NCI-H1930 (cell line): ENCODE measurements around the gene PTPRN2.
A peak's percentile ranks its signal among the peaks of the same experiment; 100 is the strongest.
"Not testable (repeated sequence)": the region's sequence is repeated elsewhere in the genome, so short reads cannot be mapped to it uniquely, and the experiment has no call there.

Experiments used
- DNase-seq, 2 experiments: peaks; one replicate each; lab custom pipeline; 2025; lab: John Stamatoyannopoulos, UW

Gene PTPRN2

GRCh38 chr7:158419238-158419785, 168.3 kb downstream of the PTPRN2 start:
- no peak for DNase-seq

- not testable (repeated sequence) for DNase-seq
Measured at GRCh38 chr7:158418395-158418794, 169.2 kb downstream of the PTPRN2 start.

GRCh38 chr7:158416283-158416933, 171.2 kb downstream of the PTPRN2 start:
- no peak for DNase-seq

DNA sequence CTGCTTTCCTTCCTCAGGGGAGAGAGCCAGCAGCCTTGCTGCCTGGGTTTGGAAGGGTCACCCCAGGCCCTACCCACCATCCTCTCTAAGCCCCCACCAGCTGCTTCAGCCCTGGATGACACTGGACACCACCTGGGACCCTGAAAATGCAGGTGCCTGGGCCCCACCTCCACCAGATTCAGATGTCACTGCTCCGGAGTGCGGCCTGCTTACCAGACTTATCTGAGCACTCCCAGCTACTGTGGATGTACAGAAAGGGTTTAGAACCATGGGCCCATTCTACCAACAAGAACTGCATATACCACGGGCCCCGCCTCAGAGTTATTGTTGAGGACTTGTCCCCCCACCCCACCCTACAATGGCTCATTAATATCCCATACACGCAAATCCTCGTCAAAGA, 172.3 kb downstream of the PTPRN2 start:
- no peak for DNase-seq

GRCh38 chr7:158414486-158414961, 173.1 kb downstream of the PTPRN2 start:
- no peak for DNase-seq

- no peak for DNase-seq
Measured at GRCh38 chr7:158414002-158414401, 173.6 kb downstream of the PTPRN2 start.

DNA sequence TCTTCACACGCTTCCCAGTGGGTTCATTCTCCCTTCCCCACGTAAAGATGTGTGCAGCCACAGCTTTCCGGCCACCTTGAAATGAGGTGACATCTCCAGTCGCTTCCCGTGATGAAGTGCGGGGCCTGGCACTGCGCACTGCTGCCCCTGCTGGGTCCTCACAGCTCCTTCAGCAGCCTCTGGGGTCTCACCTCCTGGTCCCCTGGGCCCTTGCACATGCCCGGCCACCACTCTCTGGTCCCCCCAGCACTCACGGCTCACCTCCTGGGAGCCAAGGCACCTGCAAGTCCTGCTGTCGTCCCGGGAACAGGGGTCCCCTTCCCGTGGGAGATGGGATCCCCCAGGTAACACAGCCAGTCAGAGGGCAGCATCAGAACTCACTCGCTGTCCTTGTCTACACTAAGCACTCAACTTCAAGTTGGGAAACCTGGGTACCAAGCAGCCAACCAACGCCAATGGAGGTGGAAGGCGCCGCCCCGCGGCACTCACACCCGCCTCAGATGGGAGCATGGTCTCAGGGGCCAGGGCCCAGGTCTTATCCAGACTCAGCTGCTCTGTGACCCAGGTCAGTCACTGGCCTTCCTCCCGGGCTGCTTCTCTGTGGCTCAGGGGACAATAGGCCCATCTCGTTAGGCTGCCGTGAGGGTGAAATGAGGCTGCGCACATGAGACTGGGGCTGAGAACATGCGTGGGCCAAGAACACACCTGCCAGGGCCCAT, 176.2 kb downstream of the PTPRN2 start:
- DNase-seq: no peak

DNA sequence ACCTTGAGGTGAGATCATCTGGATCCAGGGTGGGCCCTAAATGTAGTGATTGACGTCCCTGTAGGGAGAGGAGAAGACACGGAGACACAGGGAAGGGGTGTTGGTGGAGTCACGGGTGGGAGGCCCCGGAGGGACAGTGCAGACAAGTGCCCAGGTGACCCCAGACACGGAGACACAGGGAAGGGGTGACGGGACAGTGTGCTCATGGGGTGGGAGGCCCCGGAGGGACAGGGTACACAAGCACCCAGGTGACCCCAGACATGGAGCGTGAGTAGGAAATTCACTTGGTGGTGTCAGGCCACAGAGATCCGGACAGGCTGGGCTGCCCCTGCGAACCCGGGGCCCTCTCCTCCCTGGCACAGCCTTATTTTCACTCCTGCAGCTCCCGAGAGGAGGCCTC, 176.9 kb downstream of the PTPRN2 start:
- DNase-seq: no peak

GRCh38 chr7:158409816-158410330, 177.8 kb downstream of the PTPRN2 start:
- DNase-seq: no peak

GRCh38 chr7:158409120-158409519, 178.5 kb downstream of the PTPRN2 start:
- DNase-seq: no peak

DNA sequence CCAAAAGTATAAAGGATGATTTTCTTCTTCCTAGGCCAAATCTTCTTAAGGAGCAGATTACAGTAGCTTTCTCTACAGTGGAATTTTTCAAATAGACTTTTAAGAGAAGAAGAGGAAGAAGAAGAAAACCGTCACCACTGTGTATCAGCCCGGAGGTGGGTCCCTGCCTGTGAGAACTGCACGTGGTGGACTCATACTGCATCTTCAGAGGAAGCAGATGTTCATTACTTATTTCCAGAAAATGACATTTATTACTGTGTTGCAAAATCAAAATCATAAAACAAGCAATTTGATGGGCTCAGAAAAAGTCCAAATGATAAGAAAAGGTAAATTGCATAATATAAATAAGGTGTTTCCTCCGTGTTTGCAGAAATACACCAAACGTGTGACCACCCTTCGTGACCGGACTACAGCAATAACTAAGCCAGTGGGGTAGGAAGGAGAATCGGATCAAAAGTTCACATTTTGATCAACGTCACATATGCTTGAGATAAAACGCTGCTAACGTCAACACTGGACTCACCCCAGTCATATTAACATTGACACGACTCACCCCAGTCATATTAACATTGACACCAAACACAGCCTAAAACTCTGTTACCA, 179.2 kb downstream of the PTPRN2 start:
- DNase-seq: no peak

DNA sequence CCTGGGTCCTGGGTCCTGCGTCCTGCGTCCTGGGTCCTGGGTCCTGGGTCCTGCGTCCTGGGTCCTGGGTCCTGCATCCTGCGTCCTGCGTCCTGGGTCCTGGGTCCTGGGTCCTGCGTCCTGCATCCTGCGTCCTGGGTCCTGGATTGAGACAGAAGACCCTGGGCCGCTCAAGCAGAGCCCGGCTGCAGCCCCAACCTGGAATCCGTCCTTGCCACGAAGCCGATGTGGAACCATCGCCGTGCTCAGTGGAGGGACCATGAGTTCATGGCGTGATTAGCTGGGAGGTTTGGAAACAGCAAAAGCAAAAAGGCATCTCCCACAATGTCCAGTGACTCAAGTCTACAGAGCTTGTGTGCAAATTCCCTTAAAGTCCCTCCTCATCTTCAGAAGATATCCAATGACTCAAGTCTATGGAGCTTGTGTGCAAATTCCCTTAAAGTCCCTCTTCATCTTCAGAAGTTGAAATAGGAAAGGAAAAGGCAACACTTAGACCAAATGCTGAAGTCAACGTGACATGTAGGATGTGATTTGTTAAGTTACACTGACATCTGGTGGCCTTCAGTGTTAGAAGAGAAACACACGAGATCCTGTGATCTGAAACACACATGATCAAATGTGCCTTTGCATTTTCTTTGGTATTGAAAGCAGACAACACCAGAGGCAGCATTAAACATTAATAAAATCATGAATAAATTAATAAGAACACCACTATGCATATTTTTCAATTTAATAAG, 179.9 kb downstream of the PTPRN2 start:
- DNase-seq: peak in 1 of 2 experiments; percentile 49

- DNase-seq: no peak
Measured at GRCh38 chr7:158406801-158407200, 180.8 kb downstream of the PTPRN2 start.

- DNase-seq: no peak
Measured at GRCh38 chr7:158406364-158406763, 181.3 kb downstream of the PTPRN2 start.

GRCh38 chr7:158405771-158406170, 181.9 kb downstream of the PTPRN2 start:
- not testable (repeated sequence) for DNase-seq

DNA sequence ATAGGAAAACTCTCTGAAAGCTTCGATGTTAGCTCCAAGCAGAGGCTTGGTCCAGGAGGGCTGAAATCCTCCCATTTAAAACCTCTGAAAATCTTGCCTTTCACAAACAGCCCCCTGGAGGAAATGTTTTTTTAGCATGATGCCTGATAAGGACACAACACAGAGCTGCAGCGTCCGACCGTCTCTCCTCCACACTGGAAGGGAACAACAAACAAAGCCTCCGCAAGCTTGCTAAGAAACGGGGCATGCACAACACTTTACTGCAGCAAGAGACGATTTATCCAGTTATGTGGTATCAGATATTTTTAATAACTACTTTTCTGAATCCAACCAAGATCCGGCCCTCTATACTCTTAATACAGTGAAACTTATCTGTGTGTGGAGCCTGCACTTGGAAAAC, 182.3 kb downstream of the PTPRN2 start:
- DNase-seq: no peak

DNA sequence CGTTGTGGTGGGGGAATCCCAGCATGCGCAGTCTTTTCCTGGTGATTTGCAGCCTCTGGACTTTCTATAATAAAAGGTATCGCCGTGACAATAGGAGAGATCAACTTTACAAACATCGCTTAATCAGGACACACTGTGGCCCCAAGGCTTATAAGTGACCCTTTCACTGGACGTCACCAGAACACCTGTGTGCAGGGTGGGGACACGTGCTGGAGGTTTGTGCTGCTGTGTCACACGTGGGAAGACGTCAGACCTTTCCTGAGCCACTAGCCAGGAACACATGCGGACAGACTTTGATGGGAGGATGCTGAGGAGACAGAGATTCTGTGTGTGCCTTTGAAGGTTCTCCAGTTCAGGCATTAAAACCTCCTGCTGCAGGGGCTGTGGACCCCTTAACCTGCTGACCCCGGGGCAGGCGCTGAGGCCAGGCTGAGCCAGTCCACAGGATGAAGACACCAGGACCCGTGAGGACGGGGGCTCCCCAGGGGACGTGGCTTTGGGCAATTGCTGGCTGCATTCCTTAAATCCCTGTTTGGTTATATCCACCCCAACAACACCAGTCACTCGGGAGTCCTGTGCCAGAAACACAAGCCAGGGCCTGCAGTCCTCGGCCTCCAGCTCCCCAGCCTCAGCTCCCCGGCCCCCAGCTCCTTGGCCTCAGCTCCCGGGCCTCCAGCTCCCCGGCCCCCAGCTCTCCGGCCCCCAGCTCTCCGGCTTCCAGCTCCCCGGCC, 183.4 kb downstream of the PTPRN2 start:
- no peak for DNase-seq

DNA sequence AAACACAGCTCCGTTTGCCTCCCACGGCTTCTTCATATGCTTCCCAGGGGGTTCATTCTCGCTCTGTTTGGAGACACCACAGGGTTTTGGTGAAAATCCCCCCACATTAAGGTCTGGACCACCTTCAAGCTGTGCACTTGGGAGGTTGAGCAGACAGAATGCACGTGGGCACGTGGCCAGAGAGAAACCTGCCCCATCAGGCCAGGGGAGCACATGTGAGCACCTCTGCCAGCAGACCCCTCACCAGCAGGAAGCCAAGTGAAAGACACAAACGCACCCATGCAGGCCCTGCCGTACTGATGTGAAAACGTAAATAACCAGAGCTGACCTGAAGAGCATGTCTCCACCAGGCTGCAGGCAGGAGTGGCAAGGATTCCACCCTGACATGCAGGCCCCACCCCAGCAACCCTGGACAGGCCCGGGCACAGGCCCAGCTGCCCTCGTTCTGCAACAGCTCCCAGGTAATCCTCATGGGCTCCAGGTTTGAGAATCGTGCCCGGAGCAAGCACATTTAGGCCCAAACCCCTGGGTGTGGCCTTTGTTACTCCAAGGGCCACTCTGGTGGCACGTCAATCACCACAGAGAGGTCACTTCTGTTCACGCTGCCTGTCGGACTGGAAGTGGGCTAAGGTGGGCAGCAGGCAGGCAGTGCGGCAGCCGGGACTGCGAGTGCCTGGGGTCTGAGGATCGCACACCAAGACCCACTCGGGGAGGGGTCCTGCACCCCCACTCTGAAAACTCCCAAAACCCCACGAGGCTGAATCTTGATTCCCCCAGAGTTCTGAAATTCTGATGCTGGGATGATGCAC, 184.4 kb downstream of the PTPRN2 start:
- DNase-seq: no peak

GRCh38 chr7:158402471-158402870, 185.2 kb downstream of the PTPRN2 start:
- DNase-seq: no peak

DNA sequence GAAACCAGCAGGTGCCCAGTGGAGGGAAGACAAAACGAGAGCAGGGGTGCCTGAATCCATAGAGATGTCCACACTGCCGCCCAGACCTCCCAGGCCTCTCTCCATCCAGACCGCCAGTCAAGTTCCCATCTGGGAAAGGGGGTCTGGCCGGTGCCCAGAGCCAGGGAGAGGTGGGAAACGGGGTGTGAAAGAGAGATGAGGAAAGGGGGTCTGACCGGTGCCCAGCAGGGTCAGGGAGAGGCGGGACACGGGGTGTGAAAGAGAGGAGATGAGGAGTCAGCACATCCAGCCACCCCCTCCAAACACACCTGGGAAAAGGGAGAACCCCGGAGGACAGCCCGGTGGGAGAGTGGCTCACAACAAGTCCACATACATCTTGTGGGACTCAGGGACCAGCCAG, 185.8 kb downstream of the PTPRN2 start:
- no peak for DNase-seq
